Measurements from ENCODE around the gene ABHD2. TPM values are rescaled to one million over a fixed set of nuclear protein-coding genes. Genes with fewer than 3 reads are reported as not detected.
A peak's percentile ranks its signal among the peaks of the same experiment; 100 is the strongest.
"Not testable (repeated sequence)": the region's sequence is repeated elsewhere in the genome, so short reads cannot be mapped to it uniquely, and the experiment has no call there.

ABHD2 gene
- total RNA-seq, 4 donors from 2014 or later, result 53.3 to 110 (median 68.6) TPM

GRCh38 chr15:89226359-89227221 lies 138.3 kb downstream of the ABHD2 start:
- TF ChIP-seq, protein P1, sequence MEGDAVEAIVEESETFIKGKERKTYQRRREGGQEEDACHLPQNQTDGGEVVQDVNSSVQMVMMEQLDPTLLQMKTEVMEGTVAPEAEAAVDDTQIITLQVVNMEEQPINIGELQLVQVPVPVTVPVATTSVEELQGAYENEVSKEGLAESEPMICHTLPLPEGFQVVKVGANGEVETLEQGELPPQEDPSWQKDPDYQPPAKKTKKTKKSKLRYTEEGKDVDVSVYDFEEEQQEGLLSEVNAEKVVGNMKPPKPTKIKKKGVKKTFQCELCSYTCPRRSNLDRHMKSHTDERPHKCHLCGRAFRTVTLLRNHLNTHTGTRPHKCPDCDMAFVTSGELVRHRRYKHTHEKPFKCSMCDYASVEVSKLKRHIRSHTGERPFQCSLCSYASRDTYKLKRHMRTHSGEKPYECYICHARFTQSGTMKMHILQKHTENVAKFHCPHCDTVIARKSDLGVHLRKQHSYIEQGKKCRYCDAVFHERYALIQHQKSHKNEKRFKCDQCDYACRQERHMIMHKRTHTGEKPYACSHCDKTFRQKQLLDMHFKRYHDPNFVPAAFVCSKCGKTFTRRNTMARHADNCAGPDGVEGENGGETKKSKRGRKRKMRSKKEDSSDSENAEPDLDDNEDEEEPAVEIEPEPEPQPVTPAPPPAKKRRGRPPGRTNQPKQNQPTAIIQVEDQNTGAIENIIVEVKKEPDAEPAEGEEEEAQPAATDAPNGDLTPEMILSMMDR (IDR thresholded peaks at IDR 0.05), result no peak
- no peak for ATAC-seq (ENCODE audit: low FRiP score)
- no peak for DNase-seq (ENCODE audit: low spot score)

DNA sequence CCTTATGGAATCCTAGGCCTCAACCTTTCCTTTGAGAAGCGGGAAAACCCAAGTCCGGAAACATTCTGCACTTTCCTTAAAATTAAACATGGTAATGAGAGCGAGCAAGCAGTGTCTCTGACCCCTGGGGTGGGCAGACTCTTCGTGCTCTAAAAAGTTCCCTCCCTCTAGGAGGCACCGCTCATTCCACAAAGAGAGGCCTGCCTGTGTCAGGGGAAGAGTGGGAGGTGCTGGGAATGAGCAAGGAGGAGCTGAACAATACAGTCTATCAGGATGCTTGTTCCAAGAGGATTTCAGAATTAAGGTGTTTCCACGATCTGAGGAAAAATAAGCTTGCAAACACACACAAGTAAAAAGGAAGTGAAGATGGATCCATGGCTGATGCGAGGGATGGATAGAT lies 139.2 kb downstream of the ABHD2 start:
- ATAC-seq (ENCODE audit: low FRiP score) (no peak), DNase-seq (ENCODE audit: low spot score) (no peak)
- TF ChIP-seq, protein P1 (IDR thresholded peaks at IDR 0.05), result no peak

DNA sequence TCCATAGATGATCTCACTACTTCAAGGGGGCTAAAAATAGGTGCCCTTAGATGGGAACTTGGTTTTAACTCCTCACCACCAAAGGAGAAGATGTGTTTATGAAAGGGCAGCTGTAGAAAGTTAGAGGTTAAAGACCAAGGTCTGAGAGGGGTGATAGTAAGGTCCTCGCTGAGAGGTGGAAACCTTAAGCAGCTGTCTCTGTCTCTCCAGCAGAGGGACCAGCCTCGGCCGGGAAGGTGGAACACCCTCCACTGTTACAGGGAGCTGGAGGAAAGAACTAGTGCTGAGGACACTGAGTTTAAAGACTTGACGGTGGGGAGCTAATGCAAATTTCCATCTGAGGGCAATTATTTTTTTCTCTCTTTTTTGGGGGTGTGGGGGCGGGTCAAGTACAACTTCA lies 142.0 kb downstream of the ABHD2 start:
- TF ChIP-seq, protein P1 (IDR thresholded peaks at IDR 0.05), result no peak
- DNase-seq (ENCODE audit: low spot score) (no peak), ATAC-seq (ENCODE audit: low FRiP score) (no peak)

- no peak for ATAC-seq (ENCODE audit: low FRiP score)
- TF ChIP-seq, protein P1 (IDR thresholded peaks at IDR 0.05), result no peak
- DNase-seq (ENCODE audit: low spot score), result no peak
Measured at GRCh38 chr15:89231832-89232231, 143.6 kb downstream of the ABHD2 start.

DNA sequence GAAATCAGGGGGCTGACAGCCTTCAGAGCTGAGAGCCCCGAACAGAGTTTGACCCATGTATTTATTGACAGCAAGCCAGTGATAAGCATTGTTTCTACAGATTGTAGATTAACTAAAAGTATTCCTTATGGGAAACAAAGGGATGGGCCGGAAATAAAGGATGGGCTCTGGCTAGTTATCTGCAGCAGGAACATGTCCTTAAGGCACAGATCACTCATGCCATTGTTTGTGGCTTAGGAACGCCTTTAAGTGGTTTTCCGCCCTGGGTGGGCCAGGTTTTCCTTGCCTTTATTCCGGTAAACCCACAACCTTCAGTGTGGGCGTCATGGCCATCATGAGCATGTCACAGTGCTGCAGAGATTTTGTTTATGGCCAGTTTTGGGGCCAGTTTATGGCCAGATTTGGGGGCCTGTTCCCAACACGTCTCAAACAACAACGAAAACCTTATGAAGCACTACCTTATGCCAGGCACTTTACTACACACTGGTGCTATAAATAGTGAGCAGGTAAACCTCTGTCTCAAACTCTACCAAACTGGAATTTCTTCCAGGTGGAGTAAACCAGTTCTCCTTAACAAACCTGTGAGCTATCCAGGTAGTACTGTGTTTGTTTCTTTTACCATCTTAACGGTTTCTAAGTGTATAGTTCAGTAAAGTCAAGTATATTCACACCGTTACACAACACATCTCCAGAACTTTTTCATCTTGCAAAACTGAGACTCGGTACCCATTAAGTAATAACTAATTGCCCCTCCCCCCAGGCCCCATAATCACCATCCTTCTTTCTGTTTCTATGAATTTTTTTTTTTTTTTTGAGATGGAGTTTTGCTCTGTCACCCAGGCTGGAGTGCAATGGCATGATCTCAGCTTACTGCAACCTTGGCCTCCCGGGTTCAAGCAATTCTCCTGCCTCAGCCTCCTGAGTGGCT lies 151.9 kb downstream of the ABHD2 start:
- ATAC-seq (ENCODE audit: low FRiP score); DNase-seq (ENCODE audit: low spot score): not testable (repeated sequence)

- TF ChIP-seq, protein P1 (IDR thresholded peaks at IDR 0.05), result no peak
- peak; percentile 33 for DNase-seq (ENCODE audit: low spot score)
- ATAC-seq (ENCODE audit: low FRiP score), result peak; percentile 53
Measured at GRCh38 chr15:89243046-89243690, 154.9 kb downstream of the ABHD2 start.

Measured in omental fat pad (tissue), 4 donors.